CD4-positive, alpha-beta T cell treated with Interleukin-10 for 1 hour (primary cell): ENCODE measurements around the gene ALG2.
A peak's percentile ranks its signal among the peaks of the same experiment; 100 is the strongest.
"Not testable (repeated sequence)": the region's sequence is repeated elsewhere in the genome, so short reads cannot be mapped to it uniquely, and the experiment has no call there.

Source experiments
- DNase-seq: peaks from one replicate; pipeline ENCODE4 v3.0.0-alpha.2; 2020

ALG2 gene

DNA sequence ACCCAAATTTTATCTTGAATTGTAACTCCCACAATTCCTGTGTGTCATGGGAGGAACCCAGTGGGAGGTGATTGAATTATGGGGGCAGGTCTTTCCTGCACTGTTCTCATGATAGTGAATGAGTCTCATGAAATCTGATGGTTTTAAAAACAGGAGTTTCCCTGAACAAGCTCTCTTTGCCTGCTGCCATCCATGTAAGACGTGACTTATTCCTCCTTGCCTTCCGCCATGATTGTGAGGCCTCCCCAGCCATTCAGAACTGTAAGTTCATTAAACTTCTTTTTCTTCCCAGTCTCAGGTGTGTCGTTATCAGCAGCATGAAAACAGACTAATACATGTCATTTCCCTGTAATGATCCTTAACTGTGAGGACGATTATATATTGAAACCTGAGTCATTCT, 16.1 kb upstream of the ALG2 start:
- DNase-seq: not testable (repeated sequence)

DNA sequence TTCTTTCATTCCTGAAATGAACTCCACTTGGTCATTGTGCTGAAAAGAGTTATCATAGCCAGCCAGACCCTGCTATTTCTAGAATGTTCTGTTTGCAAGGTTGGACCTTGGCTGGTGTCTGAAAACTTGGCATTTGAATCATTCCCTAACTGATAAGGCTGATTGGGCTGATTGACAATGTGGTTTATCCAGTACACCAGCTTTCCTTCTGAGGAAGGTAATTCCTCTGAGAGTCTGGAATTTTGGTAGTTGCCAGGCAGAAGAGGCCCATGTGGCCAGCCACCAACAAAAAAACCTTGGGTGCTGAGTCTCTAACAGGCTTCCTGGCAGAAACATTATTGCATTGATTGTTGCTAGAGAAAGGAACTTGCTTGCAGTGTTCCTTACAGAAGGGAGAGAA, 15.6 kb upstream of the ALG2 start:
- DNase-seq: no peak

DNA sequence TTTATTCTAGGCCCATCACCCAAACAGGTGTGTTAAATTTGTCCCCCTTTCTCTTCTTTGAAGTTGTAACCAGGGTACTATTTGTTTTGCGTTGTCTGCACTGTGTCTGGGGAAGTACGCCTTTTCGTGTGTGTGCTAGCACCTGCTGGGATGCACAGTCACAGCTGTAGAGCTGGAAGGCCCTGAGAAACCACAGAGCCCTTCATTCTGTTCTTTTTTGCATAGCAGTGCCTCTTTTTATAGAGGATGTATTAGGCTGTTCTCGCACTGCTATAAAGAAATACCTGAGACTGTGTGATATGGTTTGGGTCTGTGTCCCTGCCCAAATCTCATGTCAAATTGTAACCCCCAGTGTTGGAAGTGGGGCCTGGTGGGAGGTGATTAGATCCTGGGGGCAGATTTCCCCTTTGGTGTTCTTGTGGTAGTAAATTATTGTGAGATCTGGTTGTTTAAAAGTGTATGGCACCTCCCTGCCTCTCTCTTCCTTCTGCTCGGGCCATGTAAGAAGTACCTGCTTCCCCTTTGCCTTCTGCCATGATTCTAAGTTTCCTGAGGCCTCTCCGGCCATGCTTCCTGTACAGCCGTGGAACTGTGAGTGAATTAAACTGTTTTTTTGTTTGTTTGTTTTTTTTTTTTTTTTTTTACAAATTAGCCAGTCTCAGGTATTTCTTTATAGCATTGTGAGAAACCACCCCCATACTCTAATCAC, 14.3 kb upstream of the ALG2 start:
- DNase-seq: no peak

DNA sequence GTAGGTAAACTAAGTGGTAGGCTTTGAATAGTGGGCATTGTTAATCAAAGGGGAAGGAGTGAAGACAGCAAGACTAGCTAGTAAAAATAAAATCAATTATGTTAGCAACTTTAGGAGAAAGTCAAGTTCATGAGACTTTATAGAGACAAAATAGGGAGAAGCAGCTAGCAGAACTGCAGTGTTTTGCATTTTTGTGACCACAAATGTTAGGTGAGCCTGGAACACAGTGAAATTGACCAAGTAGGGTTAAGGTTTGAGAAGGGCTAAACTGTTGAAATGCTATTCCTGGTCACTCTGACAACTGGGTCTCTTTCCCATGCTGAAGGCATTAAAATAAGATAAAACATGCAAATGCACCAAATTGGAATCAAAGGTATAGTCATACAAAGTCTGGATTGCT, 13.3 kb upstream of the ALG2 start:
- DNase-seq: no peak

DNA sequence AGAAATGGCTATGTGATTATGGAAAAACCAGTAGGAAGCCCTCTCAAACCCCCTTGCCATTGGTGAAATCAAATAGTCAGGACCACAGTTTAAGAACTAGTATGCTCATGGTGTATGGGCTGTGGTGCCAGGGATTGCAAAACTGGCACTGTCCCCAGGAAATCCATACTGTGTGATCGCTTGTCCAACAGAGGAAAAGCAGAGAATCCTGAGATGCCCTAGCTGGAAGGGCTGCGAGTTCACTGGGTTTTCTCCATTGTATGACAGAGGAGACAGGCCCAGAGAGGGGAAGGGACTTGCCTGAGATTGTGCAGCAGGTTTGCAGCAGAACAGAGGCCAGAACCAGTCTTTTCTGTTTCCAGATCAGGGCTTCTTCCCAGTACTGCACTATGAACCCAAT, 12.9 kb upstream of the ALG2 start:
- no peak for DNase-seq

DNA sequence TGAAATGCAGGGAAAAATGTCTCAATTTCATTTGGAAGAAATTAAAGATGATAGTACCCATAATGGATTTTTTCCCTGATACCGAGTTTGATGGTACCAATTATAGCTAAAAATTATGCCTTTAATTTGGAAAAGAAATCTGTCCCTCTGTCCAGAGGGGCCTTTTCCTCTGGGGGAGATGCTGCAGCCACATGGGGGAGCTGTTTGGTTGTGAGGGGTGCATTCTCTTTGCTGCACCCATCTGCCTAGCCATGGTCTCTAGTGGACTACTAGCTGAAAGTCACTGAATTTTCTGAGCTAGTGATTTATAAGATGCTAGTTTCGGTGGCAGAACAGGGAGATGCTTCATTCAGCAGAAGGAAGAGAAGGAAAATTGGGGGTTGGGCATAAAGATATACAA, 10.0 kb upstream of the ALG2 start:
- DNase-seq: peak; percentile 23

DNA sequence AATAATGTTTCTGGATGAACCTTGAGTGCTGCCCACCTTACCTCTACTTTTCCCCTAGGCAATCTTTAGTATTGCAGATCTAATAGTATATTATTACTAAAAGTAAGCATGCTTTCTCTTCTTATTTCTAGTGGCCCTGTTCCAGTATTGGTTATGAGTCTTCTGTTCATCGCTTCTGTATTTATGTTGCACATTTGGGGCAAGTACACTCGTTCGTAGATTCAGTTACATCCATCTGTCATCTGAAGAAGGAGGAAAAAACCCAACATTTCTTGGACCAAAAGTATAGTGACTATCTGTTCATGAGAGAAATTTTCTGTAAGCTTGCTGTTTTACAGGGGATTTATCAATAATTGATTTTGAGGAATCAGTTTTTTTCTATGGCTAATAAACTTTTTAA, 8.5 kb upstream of the ALG2 start:
- DNase-seq: no peak

DNA sequence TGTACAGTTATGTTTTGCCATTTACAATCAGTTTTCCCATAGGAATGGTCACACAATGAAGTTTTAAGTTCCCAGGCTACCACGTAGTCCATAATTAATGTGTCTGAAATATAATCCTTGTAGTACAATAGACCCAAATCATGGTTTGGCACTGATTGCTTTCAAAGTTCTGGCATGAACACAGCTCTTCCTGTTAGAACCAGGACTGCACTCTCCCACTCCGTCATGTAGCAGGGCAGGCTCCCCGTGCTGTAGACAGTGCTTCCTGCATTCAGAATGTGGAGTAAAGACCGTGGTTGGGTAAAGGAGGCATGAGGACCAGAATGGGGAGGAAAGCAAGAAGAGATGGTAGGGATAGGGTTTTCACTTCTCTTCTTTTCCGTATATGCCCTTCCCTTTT, 4.3 kb upstream of the ALG2 start:
- no peak for DNase-seq

DNA sequence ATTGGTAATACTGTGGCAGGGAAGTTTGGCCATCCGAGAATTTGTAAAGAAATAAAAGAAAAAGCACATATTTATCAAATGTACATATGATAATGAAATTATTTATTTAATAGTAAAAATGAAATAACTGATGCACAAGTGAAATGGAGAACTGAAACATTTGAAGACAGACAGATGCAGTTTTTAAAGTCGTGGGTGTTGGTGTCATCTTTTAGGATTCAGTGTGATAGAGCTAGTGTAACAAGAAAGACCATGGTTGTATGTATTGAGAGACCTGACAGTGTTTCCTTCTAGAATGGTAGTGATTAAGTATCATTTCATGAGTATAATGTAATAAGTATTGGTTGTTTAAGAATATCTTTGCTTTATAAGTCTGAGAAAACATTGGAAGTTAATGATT, 2.7 kb upstream of the ALG2 start:
- no peak for DNase-seq

DNA sequence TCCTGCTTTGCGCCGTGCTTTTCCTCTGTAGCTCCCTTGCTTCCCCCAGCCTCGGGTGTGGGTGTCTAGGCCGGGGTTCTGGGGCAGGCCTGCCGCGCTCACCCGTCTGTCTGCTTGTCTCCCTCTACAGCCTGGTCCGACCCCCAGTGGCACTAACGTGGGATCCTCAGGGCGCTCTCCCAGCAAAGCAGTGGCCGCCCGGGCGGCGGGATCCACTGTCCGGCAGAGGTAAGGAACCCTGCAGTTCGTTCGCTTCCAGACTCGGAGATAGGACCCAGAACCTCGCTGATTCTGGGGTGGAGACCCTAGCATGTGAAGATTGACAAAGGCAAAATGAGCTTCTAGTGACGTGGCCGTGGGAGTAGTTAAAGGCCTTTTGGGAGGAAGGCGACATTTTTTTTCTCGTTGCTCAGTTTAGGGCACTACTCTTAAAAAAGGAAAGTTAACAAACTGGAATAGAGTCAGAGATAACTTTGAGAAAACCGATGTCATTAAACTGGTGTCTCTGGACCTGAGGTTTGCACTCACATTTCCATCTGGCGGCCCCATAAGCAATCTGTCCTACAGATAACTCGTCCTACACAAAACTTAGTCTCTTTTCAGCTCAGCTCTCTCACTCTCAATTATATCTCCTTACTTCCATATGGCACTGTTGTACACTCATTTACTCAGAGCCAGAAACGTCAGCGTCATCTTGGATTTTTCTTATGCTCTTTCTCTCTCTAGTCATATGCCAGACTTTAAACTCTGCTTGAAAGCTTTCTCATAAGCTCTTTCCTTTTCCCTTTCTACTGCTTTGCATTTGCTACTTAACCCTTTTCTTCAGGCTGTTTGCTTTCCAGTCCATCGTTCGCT, 901 bp upstream of the ALG2 start:
- DNase-seq: no peak

DNA sequence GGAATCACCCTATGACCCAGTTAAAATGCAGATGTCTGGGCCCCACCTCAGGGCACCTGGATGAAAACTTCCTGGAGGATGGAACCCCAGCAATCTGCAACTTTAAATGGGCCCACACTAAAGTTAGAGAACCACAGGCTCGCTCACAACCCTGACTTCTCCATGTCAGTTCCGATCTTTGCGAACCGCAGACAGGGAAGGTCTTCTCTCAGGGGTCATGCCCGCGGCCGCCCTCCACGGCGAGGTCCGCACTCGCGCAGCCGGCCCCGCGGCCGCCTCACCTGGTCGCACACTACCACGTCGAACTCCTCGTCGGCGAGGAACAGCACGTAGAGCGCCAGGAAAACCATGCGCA, 499 bp downstream of the ALG2 start:
- no peak for DNase-seq

DNA sequence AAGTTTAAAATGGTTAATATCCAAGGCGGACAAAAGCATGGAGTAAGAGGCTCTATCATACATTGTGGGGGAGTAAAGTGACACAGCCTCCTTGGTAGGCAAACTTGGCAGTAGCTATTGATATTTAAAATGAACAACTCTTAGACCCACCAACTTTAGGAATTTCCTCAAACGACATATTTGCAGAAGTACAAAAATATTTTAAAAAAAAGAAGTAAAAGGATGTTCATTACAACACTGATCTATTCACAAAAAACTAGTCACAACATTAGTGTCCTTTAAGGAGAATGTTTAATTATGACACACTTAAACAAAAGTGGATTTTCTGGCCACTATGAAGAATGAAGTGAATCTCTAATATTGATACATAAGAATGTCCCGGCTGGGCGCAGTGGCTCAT, 1.7 kb downstream of the ALG2 start:
- DNase-seq: no peak

DNA sequence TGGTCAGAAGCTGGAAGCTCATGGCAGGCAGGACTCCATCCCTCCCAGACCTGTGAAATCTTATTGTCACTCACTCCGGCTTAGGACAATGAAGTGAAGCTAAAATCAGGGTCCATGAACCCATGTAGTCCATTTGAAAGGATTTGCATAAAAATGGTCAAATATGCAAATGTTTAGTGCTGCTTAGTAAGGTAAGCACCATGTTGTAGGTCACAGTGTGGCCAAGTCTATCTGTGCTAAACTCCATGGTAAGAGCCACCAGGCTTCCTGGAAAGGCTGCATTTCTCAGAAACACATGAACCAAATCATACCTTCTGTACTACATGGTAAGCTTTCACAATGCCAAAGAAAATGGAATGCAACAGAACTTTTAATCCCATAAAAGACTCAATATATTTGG, 5.7 kb downstream of the ALG2 start:
- no peak for DNase-seq

DNA sequence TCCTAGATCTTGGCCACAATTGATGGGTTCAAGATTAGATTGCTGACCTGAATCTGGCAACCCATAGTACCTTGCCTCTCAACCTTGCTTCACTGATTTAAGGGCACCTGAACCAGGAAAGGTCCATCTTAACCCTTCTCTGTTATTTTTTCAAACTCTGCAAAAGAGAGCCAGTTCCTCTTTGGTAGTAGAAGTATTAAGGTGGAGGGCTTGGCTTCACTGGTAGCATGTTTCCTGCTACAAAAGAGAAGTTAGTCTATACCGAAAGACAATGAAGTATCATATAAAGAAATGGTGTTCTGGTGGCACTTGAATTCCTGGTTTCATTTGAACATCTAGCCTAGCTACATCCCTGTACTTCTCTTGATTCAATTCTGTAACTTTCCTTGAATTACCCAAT, 8.5 kb downstream of the ALG2 start:
- DNase-seq: no peak

DNA sequence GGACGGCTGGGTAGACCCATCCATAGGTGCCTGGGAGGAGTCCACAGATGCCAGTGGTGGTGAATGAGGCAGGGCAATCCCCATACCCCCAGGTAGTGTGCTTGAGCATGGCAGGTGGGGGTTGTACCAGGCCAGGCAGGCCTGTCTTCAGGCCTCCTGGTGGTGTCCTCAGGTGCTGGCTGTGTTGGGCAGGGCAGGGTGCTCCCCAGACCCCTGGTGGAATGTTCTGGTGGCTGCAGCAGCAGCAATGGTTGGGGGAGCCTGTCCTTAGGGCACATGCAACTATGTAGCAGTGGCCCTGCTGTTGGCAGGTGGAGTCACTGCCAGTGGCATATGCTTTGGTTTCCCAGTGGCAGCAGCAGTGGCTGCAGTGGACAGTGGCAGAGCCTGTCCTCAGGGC, 10.0 kb downstream of the ALG2 start:
- DNase-seq: no peak

DNA sequence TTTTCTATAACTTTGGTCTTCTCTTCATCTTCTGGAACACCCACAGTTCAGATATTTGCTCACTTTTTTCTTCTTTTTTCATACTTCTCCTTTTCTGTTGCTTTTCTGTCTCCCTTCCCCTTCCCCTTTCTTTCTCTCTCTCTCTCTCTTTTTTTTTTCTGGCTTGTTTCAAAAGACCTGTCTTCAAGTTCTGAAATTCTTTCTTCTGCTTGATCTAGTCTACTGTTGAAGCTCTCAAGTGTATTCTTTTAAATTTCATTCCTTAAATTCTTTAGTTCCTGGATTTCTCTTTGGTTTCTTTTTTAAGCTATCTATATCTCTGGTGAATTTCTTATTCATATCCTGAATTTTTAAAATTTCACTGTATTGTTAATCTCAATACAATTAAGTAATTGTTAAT, 11.2 kb downstream of the ALG2 start:
- no peak for DNase-seq

DNA sequence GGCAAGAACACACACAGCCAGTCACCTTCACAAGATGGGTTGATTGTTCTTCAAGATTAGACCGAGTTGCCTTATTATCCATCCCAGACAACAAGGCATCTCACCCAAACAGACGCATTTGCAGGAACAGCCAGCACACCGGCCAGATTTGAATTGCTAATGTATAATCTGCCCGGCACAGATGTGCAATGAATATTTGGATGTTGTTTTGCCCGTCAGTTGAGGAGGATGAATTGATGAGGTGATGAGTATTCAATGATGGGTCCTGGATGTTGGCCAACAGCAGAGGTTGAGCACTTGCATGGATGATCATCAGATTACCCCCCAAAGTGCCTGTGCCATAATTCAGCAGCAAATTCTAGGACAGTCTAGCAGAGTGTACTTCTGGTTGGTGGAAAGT, 20.1 kb downstream of the ALG2 start:
- DNase-seq: no peak

DNA sequence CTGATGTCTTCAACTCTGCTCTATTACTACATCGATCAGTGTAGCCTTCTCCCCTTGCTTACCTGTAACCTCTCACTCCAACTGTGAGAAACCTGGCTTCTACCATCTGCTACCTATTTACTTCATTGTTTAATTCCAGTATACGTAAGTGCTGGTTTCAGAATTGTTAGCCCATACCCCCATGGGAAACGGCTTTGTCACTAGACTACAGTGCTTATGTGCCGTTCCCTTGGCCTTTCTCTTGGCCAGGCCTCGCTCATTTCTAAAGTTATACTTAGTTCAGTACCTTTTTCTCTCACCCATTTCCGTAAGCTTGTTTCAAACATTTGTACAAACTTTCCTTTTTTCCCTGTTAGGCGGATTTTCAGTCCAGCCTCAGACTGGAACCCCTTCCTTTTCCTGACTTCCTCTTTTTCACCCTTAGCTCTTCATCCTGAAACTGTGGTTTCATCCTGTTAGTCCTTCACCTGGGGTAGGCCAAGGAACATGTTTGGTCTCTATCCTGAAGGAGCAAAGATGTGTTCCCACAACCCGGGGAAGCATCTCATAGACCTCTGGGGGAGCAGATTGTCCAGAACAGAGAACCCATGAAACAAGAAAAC, 21.7 kb downstream of the ALG2 start:
- DNase-seq: no peak

DNA sequence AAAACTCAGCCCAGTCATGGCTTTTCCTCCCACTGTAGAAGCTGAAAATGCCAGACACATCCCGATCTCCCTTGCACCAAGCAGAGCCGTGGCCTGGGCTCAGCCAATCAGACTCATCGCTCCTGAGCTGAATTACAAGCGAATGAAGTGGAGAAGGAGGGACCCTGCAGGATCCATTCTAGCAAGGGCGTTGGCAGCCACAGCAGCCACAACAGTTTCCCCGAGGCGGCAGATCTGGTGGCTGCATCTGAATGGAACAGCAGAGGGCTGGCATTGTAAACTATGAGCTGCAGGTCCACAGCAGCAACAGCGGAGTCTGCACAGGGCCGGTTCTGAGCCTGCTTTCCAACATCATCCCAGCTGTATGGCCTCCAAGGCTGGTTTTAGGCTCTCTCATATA, 23.8 kb downstream of the ALG2 start:
- no peak for DNase-seq

DNA sequence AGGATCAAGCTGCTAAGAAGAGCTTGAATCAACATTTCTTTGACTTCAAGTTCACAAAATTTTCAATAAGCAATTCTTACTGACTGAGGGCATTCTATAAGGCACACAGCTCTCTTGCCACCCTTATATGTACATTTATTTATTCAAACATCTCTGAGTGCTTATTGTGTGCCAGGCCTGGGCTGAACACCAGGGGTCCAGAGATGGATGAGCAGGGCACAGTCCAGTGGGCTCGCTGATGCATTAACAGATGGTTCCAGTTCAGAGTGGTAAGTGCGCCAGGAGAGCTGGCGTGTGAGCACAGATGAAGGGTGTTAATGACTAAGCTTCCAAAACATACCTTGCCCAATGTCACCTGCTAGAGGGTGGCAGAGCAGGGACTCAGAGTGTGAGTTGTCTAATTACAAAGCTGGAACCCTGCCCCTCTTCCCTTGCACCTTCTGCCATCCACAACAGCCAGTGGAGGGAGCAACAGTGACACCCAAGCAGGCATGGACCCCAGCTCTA, 24.6 kb downstream of the ALG2 start:
- no peak for DNase-seq

DNA sequence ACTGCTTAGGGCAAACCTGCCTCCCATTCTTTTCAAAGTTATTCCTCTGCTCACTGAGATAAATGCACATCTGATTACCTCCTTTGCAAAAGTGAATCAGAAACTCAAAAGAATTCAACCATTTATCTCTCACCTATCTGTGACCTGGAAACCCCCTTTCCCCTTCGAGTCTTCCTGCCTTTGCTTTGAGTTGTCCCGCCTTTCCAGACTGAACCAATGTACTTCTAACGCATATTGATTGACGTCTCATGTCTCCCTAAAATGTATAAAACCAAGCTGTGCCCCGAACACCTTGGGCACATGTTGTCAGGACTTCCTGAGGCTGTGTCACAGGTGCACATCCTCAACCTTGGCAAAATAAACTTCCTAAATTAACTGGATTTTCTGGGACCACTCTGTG, 25.3 kb downstream of the ALG2 start:
- not testable (repeated sequence) for DNase-seq

DNA sequence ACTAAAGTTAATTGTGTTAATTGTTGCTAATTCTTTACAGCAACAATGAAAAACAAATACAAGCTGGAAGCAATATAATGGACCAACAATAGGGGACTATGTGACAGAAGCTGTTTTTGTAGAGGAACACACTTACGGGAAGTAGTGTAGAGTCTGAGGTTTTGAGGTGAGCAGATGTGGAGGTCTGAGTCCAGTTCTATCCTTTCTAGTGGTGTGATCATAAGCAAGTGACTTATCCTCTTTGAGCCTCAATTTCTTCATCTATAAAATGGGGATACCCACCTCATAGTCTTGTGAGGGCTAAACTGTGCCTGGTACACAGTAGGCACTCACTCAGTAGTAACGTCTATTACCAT, 28.3 kb downstream of the ALG2 start:
- DNase-seq: no peak

DNA sequence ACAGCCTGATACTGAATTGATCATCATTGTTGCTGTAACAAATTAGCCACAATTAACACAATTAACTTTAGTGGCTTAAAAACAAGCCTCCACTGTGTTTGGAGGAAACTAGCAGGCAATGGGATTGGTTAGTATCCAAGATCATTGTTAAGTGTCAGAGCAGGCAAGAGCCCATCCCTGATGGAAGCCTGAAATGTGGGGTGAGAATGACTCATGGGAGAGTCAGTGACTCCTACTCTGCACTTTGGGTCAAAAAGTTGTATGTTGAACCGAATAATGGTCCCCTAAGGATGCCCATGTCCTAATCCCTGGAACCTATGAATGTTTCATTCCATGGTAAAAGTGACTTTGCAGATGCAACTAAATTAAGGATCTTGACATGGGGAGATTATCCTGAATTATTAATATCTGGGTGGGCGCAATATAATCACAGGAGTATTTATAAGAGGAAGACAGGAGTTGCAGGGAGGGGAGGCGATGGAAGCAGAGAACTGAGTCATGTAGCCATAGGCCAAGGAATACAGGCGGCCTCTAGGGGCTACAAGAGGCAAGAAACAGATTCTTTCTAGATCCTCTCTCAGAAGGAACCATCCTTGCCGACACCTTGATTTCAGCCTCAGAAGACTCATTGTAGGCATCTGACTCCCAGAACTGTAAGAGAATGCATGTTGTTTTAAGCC, 28.8 kb downstream of the ALG2 start:
- no peak for DNase-seq
